Measurements from ENCODE around the gene CIT. TPM values are rescaled to one million over a fixed set of nuclear protein-coding genes. Genes with fewer than 3 reads are reported as not detected.

The CIT gene
- total and polyA plus RNA-seq, 8 donors = 0.38 to 2.7 (median 0.84) TPM

- DNase-seq (no peak), ATAC-seq (no peak), FAIRE-seq (no peak)
- Histone ChIP-seq H3K27me3 (no peaks in the 10 kb centered on the region), H3K36me3 (no peaks in the 10 kb centered on the region), H3K9me3 (no peaks in the 10 kb centered on the region), H3K27ac (no peak overlapping the region), H3K4me3 (no peak overlapping the region), H3K4me1 (peaks cover 10 to 19% (median 12%) of the 10 kb centered on the region in 3 donors)
- TF ChIP-seq CTCF (IDR thresholded peaks at IDR 0.05) = no peak
- intact Hi-C loops (cut with DNase I) = no loop called here
Observed at GRCh38 chr12:119720349-119720748, 156.8 kb downstream of the CIT start.

GRCh38 chr12:119718141-119718540, 159.0 kb downstream of the CIT start:
- no peak overlapping the region for H3K4me3 ChIP-seq
- WGBS, 2 donors = 92 to 95% methylated on average over 17 of the region's 17 CpGs
- intact Hi-C loops (cut with DNase I) = no loop called here
- H3K27ac ChIP-seq = no peak overlapping the region
- no peak for FAIRE-seq
- no peaks in the 10 kb centered on the region for H3K27me3 ChIP-seq
- TF ChIP-seq CTCF (IDR thresholded peaks at IDR 0.05) = no peak
- DNase-seq = no peak
- no peaks in the 10 kb centered on the region for H3K9me3 ChIP-seq
- peaks cover 10 to 19% (median 12%) of the 10 kb centered on the region in 3 donors for H3K4me1 ChIP-seq
- no peaks in the 10 kb centered on the region for H3K36me3 ChIP-seq
- no peak for ATAC-seq

- no peak for FAIRE-seq
- Histone ChIP-seq H3K4me3 (no peak overlapping the region), H3K4me1 (peaks cover 10 to 19% (median 12%) of the 10 kb centered on the region in 3 donors), H3K27me3 (no peaks in the 10 kb centered on the region), H3K9me3 (no peaks in the 10 kb centered on the region), H3K36me3 (no peaks in the 10 kb centered on the region), H3K27ac (no peak overlapping the region)
- WGBS, 2 donors = 95 to 98% methylated on average over 3 of the region's 3 CpGs
- no peak for TF ChIP-seq CTCF (IDR thresholded peaks at IDR 0.05)
- intact Hi-C loops (cut with DNase I) = no loop called here
- DNase-seq = no peak
- ATAC-seq = no peak
Observed at GRCh38 chr12:119715268-119715620, 161.9 kb downstream of the CIT start.

GRCh38 chr12:119714614-119715267, 162.4 kb downstream of the CIT start:
- TF ChIP-seq CTCF (IDR thresholded peaks at IDR 0.05) = no peak
- FAIRE-seq (no peak), DNase-seq (no peak), ATAC-seq (no peak)
- Histone ChIP-seq H3K27me3 (no peaks in the 10 kb centered on the region), H3K27ac (no peak overlapping the region), H3K4me3 (no peak overlapping the region), H3K4me1 (peaks cover 10 to 19% (median 12%) of the 10 kb centered on the region in 3 donors), H3K36me3 (no peaks in the 10 kb centered on the region), H3K9me3 (no peaks in the 10 kb centered on the region)
- 93% methylated on average over 4 of the region's 4 CpGs for WGBS, 2 donors
- intact Hi-C loops (cut with DNase I) = no loop called here

- TF ChIP-seq CTCF (IDR thresholded peaks at IDR 0.05) = no peak
- no peak overlapping the region for H3K27ac ChIP-seq
- ATAC-seq = no peak
- no peaks in the 10 kb centered on the region for H3K9me3 ChIP-seq
- 93 to 98% methylated on average over 8 of the region's 8 CpGs for WGBS, 2 donors
- DNase-seq = no peak
- no peaks in the 10 kb centered on the region for H3K36me3 ChIP-seq
- no peaks in the 10 kb centered on the region for H3K27me3 ChIP-seq
- H3K4me1 ChIP-seq = peaks cover 10 to 19% (median 12%) of the 10 kb centered on the region in 3 donors
- intact Hi-C loops (cut with DNase I) = no loop called here
- no peak for FAIRE-seq
- H3K4me3 ChIP-seq = no peak overlapping the region
Observed at GRCh38 chr12:119713551-119714031, 163.5 kb downstream of the CIT start.

Measured in pancreas (tissue), 10 donors.